ENCODE measurements around the gene ACTR6. TPM values are rescaled to one million over a fixed set of nuclear protein-coding genes. Genes with fewer than 3 reads are reported as not detected.
"Not testable (repeated sequence)": the region's sequence is repeated elsewhere in the genome, so short reads cannot be mapped to it uniquely, and the experiment has no call there.

ACTR6 gene
- total and polyA plus RNA-seq, 3 experiments from 2014 or later = 35.1 to 41.8 (median 36.6) TPM

- CTCF ChIA-PET = no interaction called here
These were observed 48.3 kb downstream of the ACTR6 start for GRCh38 chr12:100248886-100249285.

GRCh38 chr12:100249941-100250340 is 49.3 kb downstream of the ACTR6 start:
- Mint-ChIP-seq H3K36me3 (no peaks in the 10 kb centered on the region), H3K9me3 (no peaks in the 10 kb centered on the region), H3K27ac (no peak overlapping the region), H3K27me3 (no peaks in the 10 kb centered on the region), H3K4me1 (no peaks in the 10 kb centered on the region), H3K4me3 (no peak overlapping the region)
- H3K4me3 ChIP-seq (ENCODE audit: low read length) = no peak overlapping the region
- H3K9me3 ChIP-seq (ENCODE audit: low read length) = no peaks in the 10 kb centered on the region
- H3K27ac ChIP-seq (ENCODE audit: low read depth, low read length) = no peak overlapping the region
- CTCF ChIA-PET = no interaction called here
- H3K4me1 ChIP-seq (ENCODE audit: insufficient read depth, low read length) = no peaks in the 10 kb centered on the region
- H3K36me3 ChIP-seq (ENCODE audit: insufficient read depth, low read length) = no peaks in the 10 kb centered on the region
- DNase-seq = no peak
- POLR2A ChIA-PET = no interaction called here
- H3K27me3 ChIP-seq (ENCODE audit: insufficient read depth, low read length, poor library complexity, severe bottlenecking) = no peaks in the 10 kb centered on the region

More at GRCh38 chr12:100248886-100249285, 48.3 kb downstream of the ACTR6 start:
- no peak overlapping the region for H3K27ac Mint-ChIP-seq
- no peak overlapping the region for H3K4me3 ChIP-seq (ENCODE audit: low read length)
- no peaks in the 10 kb centered on the region for H3K27me3 ChIP-seq (ENCODE audit: insufficient read depth, low read length, poor library complexity, severe bottlenecking)
- no peaks in the 10 kb centered on the region for H3K36me3 ChIP-seq (ENCODE audit: insufficient read depth, low read length)
- no peaks in the 10 kb centered on the region for H3K4me1 ChIP-seq (ENCODE audit: insufficient read depth, low read length)
- no peaks in the 10 kb centered on the region for H3K27me3 Mint-ChIP-seq
- H3K27ac ChIP-seq (ENCODE audit: low read depth, low read length) = no peak overlapping the region
- no peaks in the 10 kb centered on the region for H3K9me3 Mint-ChIP-seq
- H3K4me3 Mint-ChIP-seq = no peak overlapping the region
- no peak for DNase-seq
- H3K4me1 Mint-ChIP-seq = no peaks in the 10 kb centered on the region
- H3K36me3 Mint-ChIP-seq = no peaks in the 10 kb centered on the region
- POLR2A ChIA-PET = no interaction called here
- H3K9me3 ChIP-seq (ENCODE audit: low read length) = no peaks in the 10 kb centered on the region

DNA sequence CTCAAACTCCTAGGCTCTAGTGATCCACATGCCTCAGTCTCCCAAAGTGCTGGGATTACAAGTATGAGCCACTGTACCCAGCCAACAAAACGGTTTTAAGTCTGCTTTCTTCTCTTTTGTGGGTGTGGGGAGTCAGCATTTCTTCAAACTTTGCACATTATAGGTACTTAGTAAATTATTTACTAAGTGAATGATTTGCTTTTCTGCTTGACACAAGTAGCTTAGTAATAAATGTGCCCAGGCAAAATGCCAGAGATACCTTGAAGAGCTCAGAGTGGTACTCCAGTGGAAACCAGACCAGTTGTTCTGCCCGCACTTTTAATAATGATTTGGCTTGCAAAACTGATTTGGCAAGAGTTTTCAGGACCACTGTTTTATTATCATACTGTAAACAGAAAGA is 51.3 kb downstream of the ACTR6 start:
- Histone ChIP-seq H3K9me3 (ENCODE audit: low read length) (no peaks in the 10 kb centered on the region), H3K27me3 (ENCODE audit: insufficient read depth, low read length, poor library complexity, severe bottlenecking) (no peaks in the 10 kb centered on the region), H3K4me1 (ENCODE audit: insufficient read depth, low read length) (no peaks in the 10 kb centered on the region), H3K27ac (ENCODE audit: low read depth, low read length) (no peak overlapping the region), H3K4me3 (ENCODE audit: low read length) (no peak overlapping the region), H3K36me3 (ENCODE audit: insufficient read depth, low read length) (no peaks in the 10 kb centered on the region)
- H3K36me3 Mint-ChIP-seq = no peaks in the 10 kb centered on the region
- H3K4me1 Mint-ChIP-seq = no peaks in the 10 kb centered on the region
- H3K27ac Mint-ChIP-seq = no peak overlapping the region
- CTCF ChIA-PET = no interaction called here
- H3K9me3 Mint-ChIP-seq = no peaks in the 10 kb centered on the region
- no peaks in the 10 kb centered on the region for H3K27me3 Mint-ChIP-seq
- no peak overlapping the region for H3K4me3 Mint-ChIP-seq
- POLR2A ChIA-PET = no interaction called here
- DNase-seq = no peak

- Mint-ChIP-seq H3K4me3 (no peak overlapping the region), H3K27ac (no peak overlapping the region), H3K36me3 (no peaks in the 10 kb centered on the region), H3K27me3 (no peaks in the 10 kb centered on the region), H3K9me3 (no peaks in the 10 kb centered on the region), H3K4me1 (peaks cover 0 to 5% (median 0%) of the 10 kb centered on the region in 3 donors)
- H3K4me3 ChIP-seq (ENCODE audit: low read length) = no peak overlapping the region
- CTCF ChIA-PET = no interaction called here
- no peaks in the 10 kb centered on the region for H3K27me3 ChIP-seq (ENCODE audit: insufficient read depth, low read length, poor library complexity, severe bottlenecking)
- H3K9me3 ChIP-seq (ENCODE audit: low read length) = no peaks in the 10 kb centered on the region
- no peak for DNase-seq
- H3K4me1 ChIP-seq (ENCODE audit: insufficient read depth, low read length) = no peaks in the 10 kb centered on the region
- H3K27ac ChIP-seq (ENCODE audit: low read depth, low read length) = no peak overlapping the region
- POLR2A ChIA-PET = no interaction called here
- H3K36me3 ChIP-seq (ENCODE audit: insufficient read depth, low read length) = no peaks in the 10 kb centered on the region
These were observed 52.8 kb downstream of the ACTR6 start for GRCh38 chr12:100253437-100253836.

DNA sequence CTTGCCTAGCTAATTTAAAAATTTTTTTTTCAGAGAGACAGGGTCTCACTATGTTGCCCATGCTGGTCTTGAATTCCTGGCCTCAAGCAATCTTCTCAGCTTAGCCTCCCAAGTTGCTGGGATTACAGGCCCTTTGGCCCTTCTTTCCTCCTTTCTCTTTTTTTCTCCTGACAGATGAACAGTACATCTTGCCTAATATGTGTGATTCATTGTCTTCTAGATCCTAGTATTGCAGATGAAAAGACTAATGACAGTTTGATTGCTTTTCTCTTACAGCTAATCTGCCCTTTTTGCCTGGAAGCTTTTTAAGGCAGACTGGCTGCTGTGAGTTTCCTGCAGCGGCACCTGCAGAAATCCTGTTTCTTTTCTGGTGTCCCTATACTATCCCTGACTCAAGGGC is 54.3 kb downstream of the ACTR6 start:
- Mint-ChIP-seq H3K36me3 (no peaks in the 10 kb centered on the region), H3K27me3 (no peaks in the 10 kb centered on the region), H3K9me3 (no peaks in the 10 kb centered on the region), H3K4me3 (no peak overlapping the region), H3K27ac (no peak overlapping the region), H3K4me1 (peaks cover 0 to 5% (median 0%) of the 10 kb centered on the region in 3 donors)
- CTCF ChIA-PET = interaction anchor here (1.3 kb wide), 1 partner anchor 12 kb away, joined by 3 read pairs; the partner anchor contains the start of genes DEPDC4 and SCYL2
- no peak for DNase-seq
- no peaks in the 10 kb centered on the region for H3K36me3 ChIP-seq (ENCODE audit: insufficient read depth, low read length)
- H3K27ac ChIP-seq (ENCODE audit: low read depth, low read length) = no peak overlapping the region
- H3K4me1 ChIP-seq (ENCODE audit: insufficient read depth, low read length) = no peaks in the 10 kb centered on the region
- POLR2A ChIA-PET = no interaction called here
- H3K27me3 ChIP-seq (ENCODE audit: insufficient read depth, low read length, poor library complexity, severe bottlenecking) = no peaks in the 10 kb centered on the region
- no peaks in the 10 kb centered on the region for H3K9me3 ChIP-seq (ENCODE audit: low read length)
- H3K4me3 ChIP-seq (ENCODE audit: low read length) = no peak overlapping the region

- no peak overlapping the region for H3K27ac Mint-ChIP-seq
- ChIA-PET POLR2A (no interaction called here), CTCF (no interaction called here)
- no peaks in the 10 kb centered on the region for H3K27me3 Mint-ChIP-seq
- Histone ChIP-seq H3K4me1 (ENCODE audit: insufficient read depth, low read length) (no peaks in the 10 kb centered on the region), H3K4me3 (ENCODE audit: low read length) (no peak overlapping the region), H3K36me3 (ENCODE audit: insufficient read depth, low read length) (no peaks in the 10 kb centered on the region), H3K27ac (ENCODE audit: low read depth, low read length) (no peak overlapping the region), H3K27me3 (ENCODE audit: insufficient read depth, low read length, poor library complexity, severe bottlenecking) (no peaks in the 10 kb centered on the region), H3K9me3 (ENCODE audit: low read length) (no peaks in the 10 kb centered on the region)
- no peaks in the 10 kb centered on the region for H3K9me3 Mint-ChIP-seq
- DNase-seq = no peak
- H3K4me3 Mint-ChIP-seq = no peak overlapping the region
- peaks cover 0 to 5% (median 0%) of the 10 kb centered on the region in 3 donors for H3K4me1 Mint-ChIP-seq
- H3K36me3 Mint-ChIP-seq = no peaks in the 10 kb centered on the region
These were observed 57.5 kb downstream of the ACTR6 start for GRCh38 chr12:100258127-100258526.

DNA sequence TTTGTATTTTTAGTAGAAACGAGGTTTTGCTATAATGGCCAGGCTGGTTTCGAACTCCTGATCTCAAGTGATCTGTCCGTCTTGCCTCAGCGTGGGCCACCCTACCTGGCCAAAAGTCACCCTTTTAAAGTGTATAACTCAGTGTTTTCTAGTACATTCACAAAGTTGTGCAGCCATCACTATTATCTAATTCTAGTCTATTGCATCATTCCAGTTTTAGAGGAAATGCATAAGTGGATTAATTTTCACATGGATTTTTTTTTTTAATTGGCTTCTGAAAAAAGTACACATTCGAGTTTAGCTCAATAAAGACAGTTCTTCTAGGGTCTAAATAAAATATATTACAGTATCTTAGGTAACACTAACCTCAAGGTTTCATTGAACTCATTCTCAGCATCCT is 62.5 kb downstream of the ACTR6 start:
- Histone ChIP-seq H3K4me3 (ENCODE audit: low read length) (no peak overlapping the region), H3K27me3 (ENCODE audit: insufficient read depth, low read length, poor library complexity, severe bottlenecking) (no peaks in the 10 kb centered on the region), H3K27ac (ENCODE audit: low read depth, low read length) (no peak overlapping the region), H3K9me3 (ENCODE audit: low read length) (no peaks in the 10 kb centered on the region), H3K36me3 (ENCODE audit: insufficient read depth, low read length) (no peaks in the 10 kb centered on the region), H3K4me1 (ENCODE audit: insufficient read depth, low read length) (peaks cover 4% of the 10 kb centered on the region)
- ChIA-PET CTCF (no interaction called here), POLR2A (no interaction called here)
- no peak overlapping the region for H3K4me3 Mint-ChIP-seq
- no peak for DNase-seq
- peaks cover 0 to 8% (median 0%) of the 10 kb centered on the region in 3 donors for H3K36me3 Mint-ChIP-seq
- H3K27me3 Mint-ChIP-seq = no peaks in the 10 kb centered on the region
- peaks cover 4 to 16% (median 14%) of the 10 kb centered on the region in 3 donors for H3K4me1 Mint-ChIP-seq
- no peak overlapping the region for H3K27ac Mint-ChIP-seq
- no peaks in the 10 kb centered on the region for H3K9me3 Mint-ChIP-seq

DNA sequence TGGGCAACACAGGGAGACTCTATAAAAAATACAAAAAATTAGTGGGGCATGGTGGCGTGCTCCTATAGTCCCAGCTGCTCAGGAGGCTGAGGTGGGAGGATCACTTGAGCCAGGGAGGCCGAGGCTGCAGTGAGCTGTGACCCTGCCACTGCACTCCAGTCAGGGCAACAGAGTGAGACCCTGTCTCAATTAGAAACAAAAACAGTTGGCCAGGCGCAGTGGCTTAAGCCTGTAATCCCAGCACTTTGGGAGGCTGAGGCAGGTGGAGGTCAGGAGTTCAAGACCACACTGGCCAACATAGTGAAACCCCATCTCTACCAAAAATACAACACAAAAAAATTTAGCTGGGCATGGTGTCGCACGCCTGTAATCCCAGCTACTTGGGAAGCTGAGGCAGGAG is 64.5 kb downstream of the ACTR6 start:
- H3K27ac Mint-ChIP-seq = peak overlapping the region in 1 of 8 donors; percentile 11
- H3K4me1 Mint-ChIP-seq = peaks cover 19 to 32% (median 30%) of the 10 kb centered on the region in 3 donors
- peaks cover 21% of the 10 kb centered on the region for H3K4me1 ChIP-seq (ENCODE audit: insufficient read depth, low read length)
- H3K4me3 ChIP-seq (ENCODE audit: low read length); DNase-seq; H3K9me3 ChIP-seq (ENCODE audit: low read length); H3K36me3 ChIP-seq (ENCODE audit: insufficient read depth, low read length); H3K27me3 ChIP-seq (ENCODE audit: insufficient read depth, low read length, poor library complexity, severe bottlenecking); H3K36me3 Mint-ChIP-seq; POLR2A ChIA-PET; H3K27me3 Mint-ChIP-seq; H3K9me3 Mint-ChIP-seq; H3K27ac ChIP-seq (ENCODE audit: low read depth, low read length); CTCF ChIA-PET: not testable (repeated sequence)
- peak overlapping the region in 3 of 7 donors; percentile 24 to 75 (median 67) for H3K4me3 Mint-ChIP-seq

Measured in CD8-positive, alpha-beta memory T cell (primary cell).